G401 (cell line): ENCODE measurements around the gene ENOX2. TPM values are rescaled to one million over a fixed set of nuclear protein-coding genes. Genes with fewer than 3 reads are reported as not detected.

Experiments
- DNase-seq: peaks from one replicate; pipeline ENCODE4 v3.0.0-alpha.2; 2015; ENCODE audit warnings: low spot score
- in situ Hi-C: cut with HindIII; loops from 2 replicates; pipeline ENCODE4 v1.10.0; 2016; ENCODE audit warnings: low sequenced_read_pairs, mixed read lengths
- total RNA-seq: library from RNA; depleted of rRNA; stranded (reverse); fragments of >200 nt; shearing (Covaris generic); gene quantifications from 2 replicates; pipeline ENCODE4 v1.2.3, GENCODE V29; 2014

Gene ENOX2
- total RNA-seq, 1 experiment from 2014 or later: 3.3 TPM

GRCh38 chrX:130885996-130886395 lies 17.0 kb downstream of the ENOX2 start:
- in situ Hi-C loops: no loop called here
- DNase-seq: no peak

- in situ Hi-C loops: no loop called here
- DNase-seq: no peak
Measured at GRCh38 chrX:130885508-130885907, 17.5 kb downstream of the ENOX2 start.

DNA sequence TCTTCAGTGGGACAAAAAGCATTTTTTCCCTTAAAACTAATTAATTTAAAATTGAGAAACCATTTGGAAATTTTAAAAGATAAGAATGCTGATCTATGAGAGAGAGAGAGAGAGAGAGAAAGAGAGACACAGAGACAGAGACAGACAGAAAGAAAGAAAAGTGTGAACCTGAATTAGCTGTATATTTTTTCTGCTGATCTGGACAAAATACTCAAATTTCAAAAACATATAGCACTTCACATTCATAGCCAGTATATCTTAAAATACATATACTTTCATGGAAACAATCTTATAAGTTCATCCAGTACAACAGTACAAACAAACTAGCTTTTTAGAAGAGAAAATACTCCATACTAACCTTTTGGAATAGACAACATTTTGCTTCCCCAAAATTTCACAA lies 18.4 kb downstream of the ENOX2 start:
- no peak for DNase-seq

DNA sequence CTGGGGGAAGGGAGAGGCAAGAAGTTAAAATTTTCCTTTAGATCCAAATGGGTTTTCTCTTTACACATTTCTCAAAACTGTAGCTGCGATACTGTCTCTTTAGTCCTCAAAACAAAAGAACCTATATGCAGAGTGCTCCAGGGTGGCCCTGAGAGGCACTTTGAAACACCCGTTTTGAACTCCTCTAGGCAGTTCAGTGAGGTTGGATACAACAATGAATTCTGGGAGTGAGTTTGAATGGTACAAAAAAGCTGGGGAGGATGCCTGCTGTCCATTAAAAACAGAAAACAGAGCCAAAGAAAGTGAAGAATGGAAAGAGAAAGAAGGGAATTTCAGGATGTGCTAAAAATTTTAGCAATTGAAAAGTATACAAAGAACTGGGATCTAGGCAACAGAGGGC lies 23.1 kb downstream of the ENOX2 start:
- in situ Hi-C loops: no loop called here
- no peak for DNase-seq

More for the DNA sequence above, 18.4 kb downstream of the ENOX2 start:
- in situ Hi-C loops: no loop called here

DNA sequence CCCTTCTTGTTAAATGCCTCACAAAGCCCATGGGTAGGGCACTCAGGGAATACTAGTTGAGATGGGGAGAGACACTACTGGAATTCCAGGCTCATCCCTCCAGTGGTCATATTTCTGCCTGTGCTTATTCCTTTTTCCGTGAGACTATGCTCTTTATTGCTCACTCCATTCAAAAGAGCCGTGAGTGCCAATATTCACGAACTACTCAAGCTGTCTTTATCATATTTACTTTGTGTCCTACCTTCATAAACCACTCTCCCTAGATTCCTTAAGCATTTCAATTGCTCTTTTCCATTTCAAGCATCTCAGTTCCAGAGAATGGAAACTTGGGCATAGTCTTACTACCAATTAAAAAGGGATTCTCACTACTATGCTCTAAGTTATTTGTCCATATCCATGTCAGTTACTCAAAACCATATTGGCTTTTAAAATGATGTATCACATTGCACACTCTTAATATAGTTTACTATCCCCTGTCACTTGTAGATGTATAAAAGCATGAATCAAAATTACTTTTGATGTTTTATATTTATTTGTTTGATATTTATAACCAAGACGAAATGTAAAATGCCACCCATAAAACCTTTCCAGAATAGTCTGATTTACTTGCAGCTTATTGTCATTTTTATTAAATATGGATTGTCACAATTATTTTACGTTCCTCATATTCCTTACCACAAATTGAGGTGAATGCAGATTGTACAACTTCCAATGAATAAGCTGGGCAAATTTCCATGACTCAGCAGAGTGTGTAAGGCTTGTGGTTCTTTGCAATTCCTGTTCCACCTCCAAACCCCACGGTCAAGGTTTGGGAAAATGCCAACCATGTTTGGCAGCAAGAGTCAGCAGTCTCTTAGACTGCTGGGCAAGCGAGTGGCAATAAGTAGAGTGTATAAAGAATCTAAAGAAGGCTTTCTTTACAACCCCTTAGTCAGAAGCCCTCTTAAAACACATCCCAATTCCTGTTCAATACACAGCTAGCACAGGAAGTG lies 24.4 kb downstream of the ENOX2 start:
- DNase-seq: peak; percentile 54
- in situ Hi-C loops: no loop called here

DNA sequence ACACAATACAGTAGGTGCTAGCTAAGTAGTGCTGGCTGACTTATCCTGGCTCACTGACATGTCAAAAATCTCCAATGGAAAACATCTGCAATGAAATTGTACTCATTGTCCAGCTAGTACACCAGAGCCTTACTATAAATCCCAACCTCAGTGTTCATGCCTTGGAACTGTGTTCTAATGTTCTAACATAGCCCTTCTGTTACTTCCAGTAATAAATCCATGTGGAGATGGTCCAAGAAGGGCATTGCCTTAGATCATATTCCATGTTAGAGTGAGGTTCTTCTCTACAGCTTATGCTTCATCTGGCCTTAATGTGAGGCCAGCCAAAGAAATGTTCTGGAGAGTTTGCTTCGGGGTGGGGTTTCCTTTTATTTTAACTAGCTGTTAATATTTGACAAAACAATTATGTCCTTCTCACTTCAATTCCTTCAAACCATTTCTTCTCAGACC lies 25.1 kb downstream of the ENOX2 start:
- in situ Hi-C loops: no loop called here
- DNase-seq: no peak

GRCh38 chrX:130876226-130876625 lies 26.8 kb downstream of the ENOX2 start:
- in situ Hi-C loops: no loop called here
- no peak for DNase-seq

- DNase-seq: no peak
- in situ Hi-C loops: no loop called here
Measured at GRCh38 chrX:130874751-130875150, 28.3 kb downstream of the ENOX2 start.

DNA sequence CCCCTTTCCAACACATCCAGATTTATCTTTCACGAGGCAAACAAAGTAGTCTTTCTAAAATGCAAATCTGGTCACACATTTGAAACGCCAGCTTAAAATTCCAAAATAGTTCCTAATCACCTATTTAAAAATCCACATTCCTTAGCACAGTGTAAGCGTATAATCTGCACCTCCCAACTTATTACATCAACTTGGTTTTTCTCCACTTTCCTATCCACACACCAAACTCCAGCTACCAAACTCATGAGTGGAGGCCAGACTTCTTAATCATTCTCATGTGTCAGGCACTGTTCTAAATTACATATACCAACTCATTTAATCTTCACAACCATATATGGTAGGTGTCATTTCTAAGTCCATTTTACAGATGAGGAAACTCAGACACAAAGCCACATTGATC lies 33.8 kb downstream of the ENOX2 start:
- no peak for DNase-seq
- in situ Hi-C loops: no loop called here

- no peak for DNase-seq
- in situ Hi-C loops: no loop called here
Measured at GRCh38 chrX:130861462-130861861, 41.5 kb downstream of the ENOX2 start.

GRCh38 chrX:130857207-130857606 lies 45.8 kb downstream of the ENOX2 start:
- in situ Hi-C loops: no loop called here

GRCh38 chrX:130851569-130851968 lies 51.4 kb downstream of the ENOX2 start:
- in situ Hi-C loops: no loop called here
- DNase-seq: no peak

More at GRCh38 chrX:130857207-130857606, 45.8 kb downstream of the ENOX2 start:
- no peak for DNase-seq

DNA sequence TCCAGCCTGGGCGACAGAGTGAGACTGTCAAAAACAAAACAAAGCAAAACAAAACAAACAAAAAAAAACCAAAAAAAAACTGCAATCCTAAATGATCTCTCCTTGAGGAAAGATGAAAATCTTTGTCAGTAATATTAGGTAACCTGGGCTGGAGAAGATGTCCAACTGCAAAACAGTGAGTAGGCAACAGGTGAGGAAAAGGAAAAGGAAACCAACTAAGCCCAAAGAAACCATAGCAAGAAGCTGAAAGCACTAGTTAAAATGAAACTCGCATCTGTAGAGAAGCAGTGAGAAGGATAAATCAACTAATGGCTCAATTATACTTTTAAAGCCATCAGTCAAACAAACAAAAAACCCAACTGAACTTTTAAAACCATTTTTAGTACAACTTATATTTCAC lies 54.2 kb downstream of the ENOX2 start:
- in situ Hi-C loops: no loop called here
- no peak for DNase-seq

DNA sequence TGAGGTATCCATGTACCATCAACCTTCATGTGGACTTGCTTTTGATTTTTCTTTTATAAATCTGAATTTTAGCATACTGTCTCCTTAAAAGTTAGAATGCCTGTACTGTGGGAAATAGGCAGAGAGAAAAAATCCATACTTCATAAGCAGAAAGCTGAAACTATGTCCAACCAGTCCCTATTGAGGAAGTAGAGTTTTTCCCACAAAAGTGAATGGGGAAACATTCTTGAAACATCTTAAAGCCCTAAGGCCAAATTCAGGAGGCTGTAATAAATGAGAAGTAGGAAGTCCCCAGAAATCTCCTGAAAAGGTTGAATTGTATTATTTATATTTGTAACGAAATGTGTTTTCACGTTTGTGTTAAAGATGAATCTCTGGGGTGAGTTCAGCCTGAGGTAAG lies 56.3 kb downstream of the ENOX2 start:
- no peak for DNase-seq
- in situ Hi-C loops: no loop called here

DNA sequence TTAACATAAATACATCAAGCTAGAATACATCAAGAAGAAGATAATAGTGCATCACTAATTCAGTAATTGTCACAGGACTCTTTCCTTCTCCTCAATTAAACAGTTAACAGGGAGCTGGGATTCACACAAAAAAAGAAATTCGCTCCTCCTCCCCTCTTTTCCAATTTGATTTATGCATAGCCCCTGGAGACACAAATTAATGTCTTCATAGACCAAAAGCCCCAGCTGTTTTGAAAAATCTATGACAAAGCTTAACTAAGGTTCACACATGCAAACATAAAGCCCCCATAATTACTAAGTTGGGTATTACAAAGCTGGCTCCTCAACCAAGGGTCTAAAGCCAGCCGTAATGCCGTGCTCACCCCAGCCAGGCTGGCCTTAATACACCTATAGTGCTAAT lies 61.2 kb downstream of the ENOX2 start:
- no peak for DNase-seq
- in situ Hi-C loops: no loop called here

DNA sequence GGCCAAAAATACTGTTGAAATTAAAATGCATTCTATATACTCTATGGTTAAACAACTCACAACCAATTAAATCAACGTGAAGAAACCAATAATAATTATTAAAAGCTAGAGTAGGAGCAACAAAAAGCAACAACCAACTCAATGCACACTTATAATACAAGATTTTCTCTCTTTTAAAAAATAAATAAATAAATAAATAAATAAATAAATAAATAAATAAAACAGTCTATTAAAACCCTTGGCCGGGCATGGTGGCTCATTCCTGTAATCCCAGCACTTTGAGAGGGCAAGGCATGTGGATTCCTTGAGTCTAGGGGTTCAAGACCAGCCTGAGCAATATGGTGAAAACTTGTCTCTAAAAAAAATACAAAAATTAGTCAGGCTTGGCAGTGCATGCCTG lies 62.7 kb downstream of the ENOX2 start:
- in situ Hi-C loops: no loop called here
- DNase-seq: no peak

DNA sequence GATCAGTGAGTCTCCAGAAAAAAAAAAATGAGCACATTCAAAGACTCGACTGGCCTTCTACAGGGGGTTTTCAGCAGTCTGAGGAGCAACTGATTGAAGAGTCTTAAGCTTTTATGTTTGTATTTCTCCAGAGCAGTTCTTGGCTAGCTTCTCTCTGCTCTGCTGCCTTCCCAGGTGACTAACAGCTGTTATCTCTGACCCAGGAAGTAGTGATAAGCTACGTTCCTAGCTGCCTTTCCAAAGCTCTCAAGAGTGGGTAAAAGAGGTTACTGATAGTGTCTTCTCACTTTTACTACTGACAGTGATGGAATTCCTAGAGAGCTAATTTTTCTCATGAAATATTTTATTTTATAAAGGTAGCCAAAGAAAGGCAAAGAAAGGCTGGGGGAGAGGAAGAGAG lies 66.6 kb downstream of the ENOX2 start:
- no peak for DNase-seq

DNA sequence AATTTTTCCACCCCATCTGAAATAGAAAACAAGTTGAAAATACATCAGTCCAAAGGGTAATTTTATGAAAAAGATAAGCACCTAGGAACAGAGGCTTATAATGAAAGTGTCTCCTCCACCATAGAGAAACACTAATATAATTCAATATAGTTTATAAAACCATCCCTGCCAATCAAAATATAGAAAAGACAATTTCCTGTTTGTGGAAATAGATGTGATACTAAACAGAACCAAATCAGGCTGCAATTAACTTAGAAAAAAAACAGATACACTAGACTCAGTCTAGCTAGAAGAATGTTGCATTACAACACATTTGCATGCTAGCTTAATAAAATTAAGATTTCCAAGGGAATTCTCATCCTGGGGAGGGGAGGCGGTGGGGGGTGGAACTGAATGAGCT lies 68.2 kb downstream of the ENOX2 start:
- no peak for DNase-seq
- in situ Hi-C loops: no loop called here

More for the DNA sequence above, 66.6 kb downstream of the ENOX2 start:
- in situ Hi-C loops: no loop called here

DNA sequence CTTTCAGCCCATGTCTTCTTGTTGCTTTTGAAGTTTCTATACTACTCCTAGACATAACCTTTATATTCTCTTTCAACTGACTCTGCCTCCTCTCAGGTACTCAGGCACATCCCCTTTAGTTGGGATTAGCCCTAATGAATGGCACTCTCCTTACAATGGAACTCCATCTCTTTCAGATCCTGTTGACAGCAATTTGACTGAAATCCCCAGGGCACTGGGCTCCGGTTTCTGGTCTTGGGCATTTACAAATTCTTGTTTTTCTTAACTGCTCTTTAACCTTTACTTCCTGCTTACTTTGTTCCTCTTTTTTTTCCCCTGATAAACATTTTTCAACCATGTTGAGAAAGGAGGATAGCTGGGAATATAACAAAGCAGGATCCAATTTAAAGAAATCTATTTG lies 68.9 kb downstream of the ENOX2 start:
- DNase-seq: no peak

GRCh38 chrX:130831347-130831722 lies 71.7 kb downstream of the ENOX2 start:
- no peak for DNase-seq
- in situ Hi-C loops: no loop called here

More for the DNA sequence above, 68.9 kb downstream of the ENOX2 start:
- in situ Hi-C loops: no loop called here
